Neural cell (in vitro differentiated cells): ENCODE measurements around the gene SLC24A1. TPM values are rescaled to one million over a fixed set of nuclear protein-coding genes. Genes with fewer than 3 reads are reported as not detected.

ENCODE experiments used
- H2AFZ ChIP-seq: fragments of 200-600, 300-800 bp; sonication (generic), shearing (Covaris generic); 2 replicates; pipeline ENCODE4 v1.6.0; 2014; ENCODE audit warnings: low read depth, mild to moderate bottlenecking, antibody characterized with exemption, low read length, moderate library complexity
- H3F3A ChIP-seq: fragments of 200-600 bp; shearing (Covaris generic); 2 replicates; pipeline ENCODE4 v1.6.1; 2016; ENCODE audit warnings: mild to moderate bottlenecking, moderate library complexity, mixed read lengths, antibody characterized with exemption, low read length; ENCODE audit not compliant: insufficient read depth, poor library complexity, severe bottlenecking
- H3K27ac ChIP-seq: fragments of 200-600, 300-800 bp; sonication (generic), shearing (Covaris generic); 2 replicates; pipeline ENCODE4 v1.5.1; 2014; ENCODE audit warnings: mild to moderate bottlenecking, low read length, moderate library complexity
- H3K27me3 ChIP-seq: fragments of 300-800, 200-600 bp; sonication (generic), shearing (Covaris generic); 2 replicates; pipeline ENCODE4 v1.6.0; 2014; ENCODE audit warnings: mild to moderate bottlenecking, low read depth, low read length, moderate library complexity; ENCODE audit not compliant: insufficient read depth
- H3K36me3 ChIP-seq: fragments of 300-800, 200-600 bp; sonication (generic), shearing (Covaris generic); 2 replicates; pipeline ENCODE4 v1.5.1; 2014; ENCODE audit warnings: mild to moderate bottlenecking, antibody characterized with exemption, low read length, moderate library complexity; ENCODE audit not compliant: insufficient read depth
- H3K4me2 ChIP-seq: fragments of 300-800, 200-600 bp; sonication (generic), shearing (Covaris generic); 2 replicates; pipeline ENCODE4 v1.6.0; 2014; ENCODE audit warnings: mild to moderate bottlenecking, low read length
- H3K4me3 ChIP-seq: fragments of 300-800, 200-600 bp; sonication (generic), shearing (Covaris generic); 2 replicates; pipeline ENCODE4 v1.5.1; 2014; ENCODE audit warnings: mild to moderate bottlenecking, low read length, moderate library complexity
- H3K79me2 ChIP-seq: fragments of 200-600 bp; shearing (Covaris generic); replicated peaks from 2 replicates; pipeline ENCODE4 v1.6.0; 2014; ENCODE audit warnings: mild to moderate bottlenecking, low read length, moderate library complexity; ENCODE audit not compliant: insufficient read depth
- H3K9ac ChIP-seq: fragments of 300-800, 200-600 bp; sonication (generic), shearing (Covaris generic); 2 replicates; pipeline ENCODE4 v1.6.1; 2016; ENCODE audit warnings: mild to moderate bottlenecking, low read length, mixed read lengths
- H3K9me2 ChIP-seq: fragments of 200-600 bp; shearing (Covaris generic); 2 replicates; pipeline ENCODE4 v1.6.1; 2016; ENCODE audit warnings: mild to moderate bottlenecking, low read length, mixed read lengths; ENCODE audit not compliant: insufficient read depth
- H3K9me3 ChIP-seq: fragments of 200-600, 300-800 bp; sonication (generic), shearing (Covaris generic); 2 replicates; pipeline ENCODE4 v1.6.1; 2016; ENCODE audit warnings: mild to moderate bottlenecking, mixed run types, low read length, moderate library complexity, mixed read lengths
- H4K20me1 ChIP-seq: fragments of 200-600 bp; shearing (Covaris generic); 2 replicates; pipeline ENCODE4 v1.6.1; 2016; ENCODE audit warnings: mild to moderate bottlenecking, mixed run types; ENCODE audit not compliant: insufficient read depth
- EZH2 ChIP-seq: fragments of 200-600, 300-800 bp; shearing (Covaris generic), sonication (generic); IDR thresholded peaks from 2 replicates; pipeline ENCODE4 v1.6.1; 2014; ENCODE audit warnings: antibody characterized with exemption, low read length, borderline replicate concordance, mild to moderate bottlenecking; ENCODE audit not compliant: insufficient read depth, poor library complexity, severe bottlenecking
- MXI1 ChIP-seq: fragments of 450-650 bp; conservative IDR thresholded peaks from 2 replicates; pipeline ENCODE4 v1.6.1; 2014; ENCODE audit warnings: antibody characterized with exemption, mild to moderate bottlenecking; ENCODE audit not compliant: poor library complexity, severe bottlenecking
- POLR2AphosphoS5 ChIP-seq: IDR thresholded peaks from 2 replicates; pipeline ENCODE4 v1.6.1; 2012
- RAD21 ChIP-seq: fragments of 450-650 bp; conservative IDR thresholded peaks from 2 replicates; pipeline ENCODE4 v1.6.1; 2014; ENCODE audit warnings: antibody characterized with exemption, mild to moderate bottlenecking, moderate library complexity
- SMC3 ChIP-seq: fragments of 450-650 bp; conservative IDR thresholded peaks from 2 replicates; pipeline ENCODE4 v1.6.1; 2014; ENCODE audit warnings: antibody characterized with exemption, mild to moderate bottlenecking, moderate library complexity; ENCODE audit not compliant: poor library complexity
- polyA plus RNA-seq: library from polyadenylated mRNA; depleted of rRNA; stranded (reverse); fragments of >200 nt; gene quantifications from 2 replicates; pipeline ENCODE4 v1.2.3, GENCODE V29; 2014
- TF ChIP-seq, protein P1 (sequence below): IDR thresholded peaks from 2 replicates; pipeline ENCODE4 v1.6.1; 2012; ENCODE audit warnings: borderline replicate concordance
- TF ChIP-seq, protein P2 (sequence below): fragments of 450-650 bp; IDR thresholded peaks from 2 replicates; pipeline ENCODE4 v1.5.1; 2014; ENCODE audit warnings: antibody characterized with exemption, mild to moderate bottlenecking, moderate library complexity; ENCODE audit not compliant: poor library complexity, severe bottlenecking

SLC24A1 gene
- polyA plus RNA-seq, 1 donor from 2014 or later = 0.72 TPM

DNA sequence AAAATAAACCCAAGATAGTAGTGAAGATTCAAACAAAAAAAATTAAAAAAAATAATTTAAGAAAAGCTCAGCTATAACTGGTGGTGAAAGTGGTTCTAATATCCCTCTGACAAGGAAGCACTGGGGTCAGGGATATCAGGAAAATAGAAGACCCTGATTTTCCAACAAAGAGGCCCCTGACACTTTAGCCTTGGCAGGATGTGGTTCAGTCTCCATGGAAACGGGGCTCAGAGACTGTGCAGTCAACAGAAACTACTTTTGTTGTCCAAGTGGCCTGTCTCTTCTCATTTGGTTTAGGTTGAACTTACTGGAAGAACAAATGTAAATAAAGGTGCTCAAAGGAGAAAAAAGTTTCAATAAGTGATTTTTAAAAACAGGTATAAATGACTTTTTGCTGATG, 38.0 kb upstream of the SLC24A1 start:
- TF ChIP-seq, protein P1, sequence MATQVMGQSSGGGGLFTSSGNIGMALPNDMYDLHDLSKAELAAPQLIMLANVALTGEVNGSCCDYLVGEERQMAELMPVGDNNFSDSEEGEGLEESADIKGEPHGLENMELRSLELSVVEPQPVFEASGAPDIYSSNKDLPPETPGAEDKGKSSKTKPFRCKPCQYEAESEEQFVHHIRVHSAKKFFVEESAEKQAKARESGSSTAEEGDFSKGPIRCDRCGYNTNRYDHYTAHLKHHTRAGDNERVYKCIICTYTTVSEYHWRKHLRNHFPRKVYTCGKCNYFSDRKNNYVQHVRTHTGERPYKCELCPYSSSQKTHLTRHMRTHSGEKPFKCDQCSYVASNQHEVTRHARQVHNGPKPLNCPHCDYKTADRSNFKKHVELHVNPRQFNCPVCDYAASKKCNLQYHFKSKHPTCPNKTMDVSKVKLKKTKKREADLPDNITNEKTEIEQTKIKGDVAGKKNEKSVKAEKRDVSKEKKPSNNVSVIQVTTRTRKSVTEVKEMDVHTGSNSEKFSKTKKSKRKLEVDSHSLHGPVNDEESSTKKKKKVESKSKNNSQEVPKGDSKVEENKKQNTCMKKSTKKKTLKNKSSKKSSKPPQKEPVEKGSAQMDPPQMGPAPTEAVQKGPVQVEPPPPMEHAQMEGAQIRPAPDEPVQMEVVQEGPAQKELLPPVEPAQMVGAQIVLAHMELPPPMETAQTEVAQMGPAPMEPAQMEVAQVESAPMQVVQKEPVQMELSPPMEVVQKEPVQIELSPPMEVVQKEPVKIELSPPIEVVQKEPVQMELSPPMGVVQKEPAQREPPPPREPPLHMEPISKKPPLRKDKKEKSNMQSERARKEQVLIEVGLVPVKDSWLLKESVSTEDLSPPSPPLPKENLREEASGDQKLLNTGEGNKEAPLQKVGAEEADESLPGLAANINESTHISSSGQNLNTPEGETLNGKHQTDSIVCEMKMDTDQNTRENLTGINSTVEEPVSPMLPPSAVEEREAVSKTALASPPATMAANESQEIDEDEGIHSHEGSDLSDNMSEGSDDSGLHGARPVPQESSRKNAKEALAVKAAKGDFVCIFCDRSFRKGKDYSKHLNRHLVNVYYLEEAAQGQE = no peak
- TF ChIP-seq, protein P2, sequence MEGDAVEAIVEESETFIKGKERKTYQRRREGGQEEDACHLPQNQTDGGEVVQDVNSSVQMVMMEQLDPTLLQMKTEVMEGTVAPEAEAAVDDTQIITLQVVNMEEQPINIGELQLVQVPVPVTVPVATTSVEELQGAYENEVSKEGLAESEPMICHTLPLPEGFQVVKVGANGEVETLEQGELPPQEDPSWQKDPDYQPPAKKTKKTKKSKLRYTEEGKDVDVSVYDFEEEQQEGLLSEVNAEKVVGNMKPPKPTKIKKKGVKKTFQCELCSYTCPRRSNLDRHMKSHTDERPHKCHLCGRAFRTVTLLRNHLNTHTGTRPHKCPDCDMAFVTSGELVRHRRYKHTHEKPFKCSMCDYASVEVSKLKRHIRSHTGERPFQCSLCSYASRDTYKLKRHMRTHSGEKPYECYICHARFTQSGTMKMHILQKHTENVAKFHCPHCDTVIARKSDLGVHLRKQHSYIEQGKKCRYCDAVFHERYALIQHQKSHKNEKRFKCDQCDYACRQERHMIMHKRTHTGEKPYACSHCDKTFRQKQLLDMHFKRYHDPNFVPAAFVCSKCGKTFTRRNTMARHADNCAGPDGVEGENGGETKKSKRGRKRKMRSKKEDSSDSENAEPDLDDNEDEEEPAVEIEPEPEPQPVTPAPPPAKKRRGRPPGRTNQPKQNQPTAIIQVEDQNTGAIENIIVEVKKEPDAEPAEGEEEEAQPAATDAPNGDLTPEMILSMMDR = no peak
- TF ChIP-seq SMC3 (no peak), POLR2AphosphoS5 (no peak), MXI1 (no peak), EZH2 (no peak)
- H3K9me3 ChIP-seq = no peaks in the 10 kb centered on the region
- H3K4me3 ChIP-seq = no peak overlapping the region
- H3K36me3 ChIP-seq = peaks cover 13% of the 10 kb centered on the region
- H3F3A ChIP-seq = no peaks in the 10 kb centered on the region
- H3K27me3 ChIP-seq = no peaks in the 10 kb centered on the region
- H2AFZ ChIP-seq = no peak overlapping the region
- H3K9ac ChIP-seq = no peak overlapping the region
- H3K4me2 ChIP-seq = no peak overlapping the region
- no peaks in the 10 kb centered on the region for H4K20me1 ChIP-seq
- H3K79me2 ChIP-seq = no peaks in the 10 kb centered on the region
- no peaks in the 10 kb centered on the region for H3K9me2 ChIP-seq
- H3K27ac ChIP-seq = no peak overlapping the region

DNA sequence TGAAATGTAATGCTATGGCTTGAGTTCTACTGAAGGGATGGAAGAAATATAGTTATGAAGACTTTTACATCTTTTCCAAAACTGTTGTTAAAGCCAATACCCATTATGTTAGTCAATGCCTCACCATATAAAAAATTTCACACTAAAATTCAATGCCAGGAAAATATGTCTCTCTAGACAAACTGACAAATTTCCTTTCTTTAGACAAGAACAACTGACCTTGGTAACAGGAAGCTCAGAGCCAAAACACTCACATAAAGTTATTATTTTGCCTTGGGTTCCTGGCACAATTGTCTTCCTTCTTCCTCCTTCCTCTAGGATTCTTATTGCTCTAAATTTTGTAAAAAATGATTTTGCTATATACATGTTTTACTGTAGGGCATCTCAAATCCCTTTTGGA, 37.5 kb upstream of the SLC24A1 start:
- TF ChIP-seq RAD21 (no peak), EZH2 (no peak)
- TF ChIP-seq, protein P1 = no peak
- H3K4me3 ChIP-seq = no peak overlapping the region
- H3K27ac ChIP-seq = no peak overlapping the region
- H3K79me2 ChIP-seq = no peaks in the 10 kb centered on the region
- no peak overlapping the region for H2AFZ ChIP-seq
- H4K20me1 ChIP-seq = no peaks in the 10 kb centered on the region
- no peaks in the 10 kb centered on the region for H3K9me3 ChIP-seq
- no peaks in the 10 kb centered on the region for H3K27me3 ChIP-seq
- H3K9me2 ChIP-seq = no peaks in the 10 kb centered on the region
- no peak overlapping the region for H3K4me2 ChIP-seq
- H3K36me3 ChIP-seq = peaks cover 8% of the 10 kb centered on the region
- no peaks in the 10 kb centered on the region for H3F3A ChIP-seq
- no peak overlapping the region for H3K9ac ChIP-seq
